SH-SY5Y (cell line): Measurements from ENCODE around the gene TMEM91.

Experiments used
- GATA2 ChIP-seq: IDR thresholded peaks from 2 replicates; pipeline ENCODE4 v1.6.1; 2011; ENCODE audit warnings: mild to moderate bottlenecking, low read depth, low read length
- GATA3 ChIP-seq: IDR thresholded peaks from 2 replicates; pipeline ENCODE4 v1.6.1; 2011; ENCODE audit warnings: low read depth, mild to moderate bottlenecking, low read length, moderate library complexity

DNA sequence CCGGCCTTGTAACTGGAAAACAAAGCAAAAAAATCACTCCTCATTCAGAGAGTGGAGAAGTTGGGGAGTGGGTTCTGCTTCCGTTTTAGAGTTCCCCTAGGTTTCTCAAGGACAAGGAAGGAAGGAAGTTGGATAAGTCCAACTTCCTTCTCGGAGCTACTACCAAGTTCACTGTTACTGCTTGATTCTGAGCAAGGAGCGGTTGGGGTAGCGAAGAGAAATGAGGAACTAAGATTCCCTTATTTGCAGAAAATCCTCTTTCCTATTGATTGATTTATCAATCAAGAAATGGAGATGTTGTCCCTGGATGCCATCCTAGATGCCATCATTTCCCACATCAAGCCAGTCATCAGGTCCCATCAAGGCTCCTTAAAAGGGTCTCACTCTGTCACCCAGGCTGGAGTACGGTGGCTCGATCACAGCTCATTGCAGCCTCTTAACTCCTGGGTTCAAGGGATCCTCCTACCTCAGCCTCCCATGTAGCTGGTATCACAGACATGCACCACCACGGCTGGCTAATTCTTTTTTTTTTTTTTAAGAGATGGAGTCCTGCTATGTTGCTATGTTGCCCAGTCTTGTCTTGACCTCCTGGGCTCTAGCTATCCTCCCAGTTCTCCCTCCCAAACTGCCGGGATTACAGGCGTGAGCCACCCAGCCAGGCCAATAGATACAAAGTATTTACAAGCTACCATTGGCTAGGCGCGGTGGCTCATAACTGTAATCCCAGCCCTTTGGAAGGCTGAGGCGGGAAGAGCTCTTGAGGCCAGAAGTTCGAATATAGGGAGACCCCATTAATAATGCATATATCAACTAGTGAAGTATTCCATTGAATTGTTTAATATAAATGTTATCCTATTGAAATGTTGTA is 11.6 kb upstream of the TMEM91 start:
- no peak for TF ChIP-seq GATA2
- TF ChIP-seq GATA3 = no peak
